ENCODE results near the gene APOA4.

- TF ChIP-seq CTCF (IDR thresholded peaks at IDR 0.05) (no peak), POLR2A (IDR thresholded peaks at IDR 0.05) (no peak), EP300 (IDR thresholded peaks at IDR 0.05) (no peak), POLR2AphosphoS5 (IDR thresholded peaks at IDR 0.05) (no peak)
These were observed 51.2 kb downstream of the APOA4 start for GRCh38 chr11:116771935-116772334.
